Measurements from ENCODE around the gene CDH22.

GRCh38 chr20:46145713-46146112, 162.6 kb downstream of the CDH22 start:
- TF ChIP-seq CTCF (IDR thresholded peaks at IDR 0.05; ENCODE audit: low read depth, low read length) (no peak), EZH2phosphoT487 (IDR thresholded peaks at IDR 0.05; ENCODE audit: low read depth) (no peak)
